Fibroblast of peridontal ligament (primary cell): ENCODE measurements around the gene TMEM269.

ENCODE experiments used
- DNase-seq: peaks from one replicate; pipeline ENCODE4 v3.0.0-alpha.2; 2010; ENCODE audit errors: extremely low read depth

The TMEM269 gene

GRCh38 chr1:42821690-42822089, 36.9 kb downstream of the TMEM269 start:
- DNase-seq, result no peak

- peak; percentile 67 for DNase-seq
These were observed 38.1 kb downstream of the TMEM269 start for GRCh38 chr1:42822800-42823392.

DNA sequence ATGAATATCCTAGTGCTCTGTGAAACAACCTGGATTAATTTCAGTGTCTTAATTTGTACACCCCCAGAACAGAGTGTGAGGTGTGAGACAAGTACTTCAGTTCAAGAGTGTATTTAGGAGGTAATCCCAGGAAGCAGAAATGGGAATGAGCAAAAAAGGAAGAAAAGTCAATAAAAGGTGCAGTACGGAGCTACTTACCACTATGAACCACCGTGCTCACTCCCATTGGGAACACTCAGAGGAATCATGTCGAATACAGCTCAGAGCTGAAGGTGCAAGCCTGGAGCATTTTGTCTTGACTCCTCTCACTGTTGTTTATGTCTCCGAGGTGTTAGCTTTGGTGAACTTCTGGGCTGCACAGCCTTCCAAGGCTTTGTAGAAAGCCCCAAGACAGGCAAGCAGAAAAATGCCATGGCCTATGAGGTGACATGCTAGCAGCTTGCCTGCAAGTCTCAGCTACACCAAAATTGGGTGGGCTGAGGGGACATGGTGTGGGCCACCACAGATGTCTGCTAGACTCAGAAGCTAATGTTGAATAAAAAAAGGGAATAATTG, 39.8 kb downstream of the TMEM269 start:
- DNase-seq, result no peak

DNA sequence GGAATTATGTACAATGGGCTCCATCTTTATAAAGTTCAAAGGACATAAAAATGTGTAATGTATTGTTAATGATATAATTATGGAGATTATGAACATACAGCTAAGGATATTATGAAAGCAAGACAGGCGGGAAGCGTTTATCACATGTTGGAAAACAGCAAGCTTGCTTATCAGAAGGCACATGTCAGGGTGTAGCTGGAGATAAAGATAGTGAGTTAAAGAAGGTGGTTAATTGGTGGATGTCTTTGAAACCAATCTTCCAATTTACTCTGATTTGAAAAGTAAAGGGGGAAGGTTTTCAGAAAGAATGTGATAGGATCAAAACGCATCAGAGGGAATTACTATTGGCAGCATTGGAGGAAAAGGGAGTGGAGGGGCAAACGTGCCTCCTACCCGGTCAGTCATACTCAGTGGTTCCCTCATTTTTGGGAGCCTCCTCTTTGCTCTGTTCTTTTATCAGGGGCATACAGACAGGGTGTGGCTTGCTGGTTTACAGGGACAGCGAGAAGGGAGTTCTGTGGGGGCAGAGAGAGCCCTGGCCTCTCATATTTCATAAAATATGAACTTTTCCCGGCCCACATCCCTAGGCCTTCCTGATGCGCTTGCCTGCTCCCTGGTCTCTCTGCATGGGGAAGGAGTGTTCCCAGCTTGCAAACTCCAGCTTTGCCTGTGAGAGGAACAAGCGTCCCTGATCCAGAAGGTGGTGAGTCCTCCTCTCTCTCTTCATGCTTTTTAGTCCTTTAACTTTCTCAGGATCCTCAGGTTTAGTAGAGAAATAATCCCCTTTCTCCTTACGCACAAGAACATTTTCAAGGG, 40.5 kb downstream of the TMEM269 start:
- no peak for DNase-seq

DNA sequence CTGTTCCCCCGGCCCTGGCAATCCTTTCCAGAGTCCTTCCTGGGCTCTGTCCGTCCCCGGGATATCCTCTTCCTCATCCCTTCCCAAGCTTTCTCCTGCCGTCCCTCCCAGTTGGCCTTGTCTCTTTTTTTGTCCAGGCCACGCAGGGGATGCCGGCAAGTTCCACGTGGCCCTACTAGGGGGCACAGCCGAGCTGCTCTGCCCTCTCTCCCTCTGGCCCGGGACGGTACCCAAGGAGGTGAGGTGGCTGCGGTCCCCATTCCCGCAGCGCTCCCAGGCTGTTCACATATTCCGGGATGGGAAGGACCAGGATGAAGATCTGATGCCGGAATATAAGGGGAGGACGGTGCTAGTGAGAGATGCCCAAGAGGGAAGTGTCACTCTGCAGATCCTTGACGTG, 45.8 kb downstream of the TMEM269 start:
- DNase-seq, result no peak

DNA sequence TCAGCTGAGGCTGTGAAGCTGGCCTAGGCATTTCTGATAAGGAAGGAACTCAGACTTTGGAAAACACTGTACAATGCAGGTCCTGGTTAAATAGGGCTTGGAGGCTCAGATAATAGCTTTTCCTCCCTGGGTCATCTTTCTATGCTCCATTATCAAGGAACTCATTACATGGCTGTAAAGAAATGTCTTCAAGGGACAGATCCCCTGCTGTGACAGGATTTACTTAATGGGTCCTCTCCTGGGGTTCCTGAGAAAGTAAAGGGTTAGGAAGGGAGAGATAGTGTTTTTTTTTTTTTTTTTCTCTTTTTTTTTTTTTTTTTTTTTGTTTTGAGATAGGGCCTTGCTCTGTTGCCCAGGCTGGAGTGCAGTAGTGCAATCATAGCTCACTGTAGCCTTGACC, 46.5 kb downstream of the TMEM269 start:
- no peak for DNase-seq

- DNase-seq, result no peak
These were observed 48.0 kb downstream of the TMEM269 start for GRCh38 chr1:42832641-42833240.

DNA sequence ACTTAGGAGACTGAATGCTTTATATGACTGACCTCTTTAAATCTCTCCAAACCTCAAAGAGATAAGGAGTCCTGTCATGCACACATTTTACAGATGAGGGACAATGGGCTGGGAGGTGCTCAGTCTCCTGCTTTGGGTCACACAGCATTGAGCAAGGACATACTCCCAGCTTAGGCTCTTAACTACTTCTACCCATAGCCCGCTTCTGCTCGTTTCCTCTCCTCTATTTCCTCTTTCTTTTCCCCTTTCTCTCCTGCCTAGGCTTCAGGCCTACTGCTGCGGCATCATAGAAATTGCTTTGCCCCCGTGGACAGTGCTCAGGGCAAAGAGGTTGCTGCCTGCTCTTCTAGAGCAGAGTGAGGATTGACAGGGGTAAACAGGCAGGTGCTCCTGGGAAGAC, 49.2 kb downstream of the TMEM269 start:
- DNase-seq, result no peak

- DNase-seq, result no peak
These were observed 50.0 kb downstream of the TMEM269 start for GRCh38 chr1:42834803-42835202.

- no peak for DNase-seq
These were observed 50.6 kb downstream of the TMEM269 start for GRCh38 chr1:42835422-42835821.

DNA sequence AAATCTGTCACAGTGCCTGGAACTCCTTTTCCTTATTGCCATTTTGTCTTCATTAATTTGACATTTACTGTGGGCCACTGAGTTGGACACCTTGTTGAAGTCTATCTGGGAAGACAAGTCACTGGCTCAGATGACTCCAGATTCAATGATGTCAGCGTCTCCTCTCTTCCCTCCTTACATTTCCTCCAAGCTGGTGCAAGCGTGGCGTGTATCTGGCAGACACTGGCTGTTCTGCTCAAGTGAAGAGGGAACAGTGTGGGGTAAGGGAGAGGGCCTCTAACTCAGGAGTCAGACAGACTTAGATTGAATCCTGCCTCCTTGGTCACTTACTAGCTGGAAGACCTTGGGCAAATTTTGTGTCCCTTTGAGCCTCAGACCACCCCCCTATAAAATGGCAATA, 52.9 kb downstream of the TMEM269 start:
- no peak for DNase-seq

- no peak for DNase-seq
These were observed 53.8 kb downstream of the TMEM269 start for GRCh38 chr1:42838482-42839190.

GRCh38 chr1:42841010-42841409, 56.2 kb downstream of the TMEM269 start:
- no peak for DNase-seq

GRCh38 chr1:42841440-42842147, 56.8 kb downstream of the TMEM269 start:
- no peak for DNase-seq

DNA sequence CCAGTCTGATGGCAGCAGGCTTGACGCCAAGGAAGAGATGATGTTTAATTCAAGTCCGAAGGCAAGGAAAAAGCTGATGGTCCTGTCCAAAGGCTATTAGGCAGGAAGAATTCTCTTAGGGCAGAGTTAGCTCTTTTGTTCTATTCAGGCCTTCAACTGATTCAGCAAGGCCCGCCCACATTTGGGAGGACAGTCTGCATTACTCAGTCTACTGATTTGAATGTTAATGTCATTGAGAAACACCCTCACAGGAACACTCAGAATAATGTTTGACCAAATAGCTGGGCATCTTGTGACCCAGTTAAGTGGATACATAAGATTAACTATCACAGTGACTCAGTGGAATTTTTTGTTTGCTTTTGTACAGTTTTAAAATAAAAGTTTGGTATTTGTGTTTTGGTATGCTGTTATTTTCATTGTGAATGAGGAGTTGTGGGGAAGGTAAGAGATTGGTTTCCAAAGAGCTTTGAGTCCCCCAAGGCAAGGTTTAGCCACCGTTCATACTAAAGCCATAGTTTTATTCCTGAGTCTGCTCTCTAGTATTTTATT, 59.9 kb downstream of the TMEM269 start:
- DNase-seq, result peak; percentile 19

DNA sequence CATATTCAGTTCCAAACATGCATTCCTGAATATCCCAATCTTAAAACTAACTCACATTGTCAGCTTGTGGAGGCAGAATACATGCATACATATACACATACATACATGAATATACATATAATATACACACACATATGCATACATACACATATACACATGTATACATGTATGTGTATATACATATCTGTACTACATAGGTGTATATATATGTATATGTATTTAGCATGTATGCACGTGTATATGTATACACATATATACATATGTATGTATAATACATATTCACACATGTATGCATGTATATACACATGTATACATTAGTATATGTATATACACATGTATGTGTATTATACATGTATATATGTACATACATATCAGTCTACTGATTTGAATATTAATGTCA, 60.4 kb downstream of the TMEM269 start:
- no peak for DNase-seq

GRCh38 chr1:42845866-42846256, 61.1 kb downstream of the TMEM269 start:
- DNase-seq, result no peak

DNA sequence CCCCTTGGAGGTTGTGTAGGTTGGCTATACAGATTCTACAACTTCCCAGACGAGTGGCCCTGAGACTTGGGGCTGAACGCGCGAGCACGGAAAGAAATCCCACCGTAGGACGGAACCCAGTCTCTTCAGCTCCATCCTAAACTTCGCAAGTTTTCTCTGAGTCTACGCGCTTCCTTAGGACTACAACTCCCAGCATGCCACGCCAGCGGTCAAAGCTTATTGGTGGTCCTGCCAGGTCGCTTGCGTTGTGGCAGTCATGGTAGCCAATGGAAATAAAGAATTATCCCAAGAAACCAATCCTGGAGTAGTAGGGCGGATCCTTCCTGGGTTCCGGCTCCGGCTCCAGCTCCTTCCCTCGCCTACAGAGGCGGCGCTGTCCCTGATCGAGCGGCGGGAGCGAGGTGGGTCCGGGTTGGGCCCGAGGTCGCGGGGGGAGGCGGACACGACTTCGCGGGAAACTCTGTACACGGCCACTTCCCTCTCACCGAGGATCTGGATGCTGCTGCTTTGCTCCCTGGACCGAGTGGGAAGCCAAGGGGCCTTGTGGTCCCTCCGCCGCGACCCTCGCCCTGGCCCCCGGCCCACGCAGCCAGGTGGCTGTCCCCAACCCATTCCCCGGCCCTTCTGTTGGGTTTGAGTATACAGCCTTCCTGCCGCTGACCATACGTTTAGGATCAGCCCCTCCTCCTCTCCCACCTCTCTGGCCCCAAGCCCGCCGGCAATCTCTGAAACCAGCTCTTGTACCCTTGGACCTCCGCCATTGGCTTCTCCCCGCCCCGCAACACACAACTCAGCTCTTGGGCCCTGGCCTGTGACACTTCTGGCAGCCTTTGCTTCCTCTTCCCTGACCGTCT, 61.7 kb downstream of the TMEM269 start, which contains the start of gene ZNF691:
Gene ZNF691, plus strand, starts transcription at position 357 of the 854 bp plus-strand sequence. CDS start 3,046 bp downstream, outside the sequence.
- DNase-seq, result peak; percentile 97

DNA sequence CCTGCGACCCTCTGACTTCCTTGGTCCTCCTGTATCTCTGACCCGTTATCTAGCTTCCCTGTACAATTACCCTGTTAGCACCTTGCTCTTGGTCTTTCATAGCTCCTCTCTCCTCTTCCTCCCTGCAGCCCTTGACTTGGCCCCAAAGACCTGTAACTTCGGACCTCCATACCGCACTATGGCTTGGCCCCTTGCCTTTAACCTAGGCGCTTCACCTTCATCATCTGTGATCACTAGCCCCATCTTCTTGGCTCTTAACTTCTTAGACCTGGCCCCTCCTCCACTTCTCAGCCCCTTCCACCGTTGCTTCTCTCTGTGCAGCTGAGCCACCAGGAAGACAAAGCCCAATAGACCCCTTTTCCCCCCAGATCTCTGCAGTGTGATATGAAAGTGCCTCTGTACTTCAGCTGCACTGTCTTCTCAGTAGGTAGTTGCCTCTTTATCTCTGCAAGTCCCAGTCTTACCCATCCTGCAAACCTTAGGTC, 62.4 kb downstream of the TMEM269 start:
- DNase-seq, result no peak
